Fibroblast of the aortic adventitia (primary cell): ENCODE measurements around the gene PATZ1. TPM values are rescaled to one million over a fixed set of nuclear protein-coding genes. Genes with fewer than 3 reads are reported as not detected.

Experiments used
- DNase-seq: peaks from one replicate; pipeline ENCODE4 v3.0.0-alpha.2; 2010; ENCODE audit warnings: low read depth
- H3K4me3 ChIP-seq: 2 replicates; pipeline ENCODE4 v1.5.1; 2011; ENCODE audit warnings: low read depth, mild to moderate bottlenecking, control low read depth, low read length, moderate library complexity
- total RNA-seq: library from RNA; depleted of rRNA; stranded (reverse); fragments of >200 nt; gene quantifications from 2 replicates; pipeline ENCODE4 v1.2.3, GENCODE V29; 2012; ENCODE audit warnings: low replicate concordance
- TF ChIP-seq, protein P1 (sequence below): IDR thresholded peaks from 2 replicates; pipeline ENCODE4 v1.5.1; 2011; ENCODE audit warnings: mild to moderate bottlenecking, low read length, control low read depth, inconsistent platforms; ENCODE audit not compliant: insufficient read depth

PATZ1 gene
- total RNA-seq, 1 donor = 14.3 TPM

DNA sequence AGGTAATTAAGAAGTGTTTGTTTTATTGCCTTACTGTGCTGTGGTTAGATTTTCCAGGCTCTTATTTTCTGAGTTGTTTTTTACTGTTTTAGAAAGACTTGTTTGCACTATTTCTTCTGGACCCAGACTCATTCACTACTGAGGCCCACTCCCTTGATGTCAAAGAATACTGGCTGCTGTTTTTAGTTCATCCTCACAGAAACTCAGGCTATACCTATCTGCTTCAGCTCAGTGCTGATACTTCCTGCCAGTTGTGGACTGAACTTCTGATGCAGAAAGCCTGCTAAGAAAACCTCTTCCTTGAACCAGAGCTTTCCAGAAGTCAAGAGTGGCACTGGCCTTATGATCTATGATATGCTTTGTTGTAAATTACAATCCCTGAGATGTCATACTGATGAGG lies 38.0 kb downstream of the PATZ1 start:
- H3K4me3 ChIP-seq = no peak overlapping the region
- TF ChIP-seq, protein P1, sequence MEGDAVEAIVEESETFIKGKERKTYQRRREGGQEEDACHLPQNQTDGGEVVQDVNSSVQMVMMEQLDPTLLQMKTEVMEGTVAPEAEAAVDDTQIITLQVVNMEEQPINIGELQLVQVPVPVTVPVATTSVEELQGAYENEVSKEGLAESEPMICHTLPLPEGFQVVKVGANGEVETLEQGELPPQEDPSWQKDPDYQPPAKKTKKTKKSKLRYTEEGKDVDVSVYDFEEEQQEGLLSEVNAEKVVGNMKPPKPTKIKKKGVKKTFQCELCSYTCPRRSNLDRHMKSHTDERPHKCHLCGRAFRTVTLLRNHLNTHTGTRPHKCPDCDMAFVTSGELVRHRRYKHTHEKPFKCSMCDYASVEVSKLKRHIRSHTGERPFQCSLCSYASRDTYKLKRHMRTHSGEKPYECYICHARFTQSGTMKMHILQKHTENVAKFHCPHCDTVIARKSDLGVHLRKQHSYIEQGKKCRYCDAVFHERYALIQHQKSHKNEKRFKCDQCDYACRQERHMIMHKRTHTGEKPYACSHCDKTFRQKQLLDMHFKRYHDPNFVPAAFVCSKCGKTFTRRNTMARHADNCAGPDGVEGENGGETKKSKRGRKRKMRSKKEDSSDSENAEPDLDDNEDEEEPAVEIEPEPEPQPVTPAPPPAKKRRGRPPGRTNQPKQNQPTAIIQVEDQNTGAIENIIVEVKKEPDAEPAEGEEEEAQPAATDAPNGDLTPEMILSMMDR = no peak
- DNase-seq = no peak

DNA sequence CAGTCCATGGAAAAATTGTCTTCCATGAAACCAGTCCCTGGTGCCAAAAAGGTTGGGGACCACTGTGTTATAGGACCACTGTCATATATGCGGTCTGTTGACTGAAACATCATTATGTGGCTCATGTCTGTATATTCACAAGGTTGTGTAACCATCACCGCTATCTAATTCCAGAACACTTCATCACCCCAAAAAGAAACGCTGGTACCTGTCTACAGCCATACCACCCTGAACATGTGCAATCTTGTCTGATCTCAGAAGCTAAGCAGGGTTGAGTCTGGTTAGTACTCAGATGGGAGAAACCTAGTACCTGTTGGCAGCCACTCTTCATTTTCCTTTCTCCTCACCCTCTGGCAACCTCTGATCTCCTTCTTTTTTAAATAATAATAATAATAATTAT lies 41.0 kb downstream of the PATZ1 start:
- no peak for DNase-seq
- TF ChIP-seq, protein P1 = no peak
- H3K4me3 ChIP-seq = no peak overlapping the region

DNA sequence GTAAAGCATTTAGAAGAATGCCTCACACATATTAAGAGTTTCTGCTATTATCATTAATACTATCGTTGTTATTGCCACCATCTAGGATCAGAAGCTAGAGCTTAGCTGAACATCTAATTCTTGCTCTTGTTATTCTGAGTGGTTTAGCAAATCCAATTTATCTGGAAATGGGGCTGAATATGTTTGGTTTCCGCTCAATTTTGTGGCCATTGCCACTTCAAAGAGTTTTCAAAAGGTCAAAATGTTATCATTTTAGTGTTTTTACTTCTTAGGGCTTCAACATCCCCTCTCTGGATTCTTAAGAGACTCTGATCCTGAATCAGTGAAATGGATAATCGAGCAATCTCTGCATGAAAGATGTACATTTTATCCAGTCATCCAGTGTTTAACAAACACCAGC lies 43.6 kb downstream of the PATZ1 start:
- H3K4me3 ChIP-seq = no peak overlapping the region
- TF ChIP-seq, protein P1 = no peak
- no peak for DNase-seq

DNA sequence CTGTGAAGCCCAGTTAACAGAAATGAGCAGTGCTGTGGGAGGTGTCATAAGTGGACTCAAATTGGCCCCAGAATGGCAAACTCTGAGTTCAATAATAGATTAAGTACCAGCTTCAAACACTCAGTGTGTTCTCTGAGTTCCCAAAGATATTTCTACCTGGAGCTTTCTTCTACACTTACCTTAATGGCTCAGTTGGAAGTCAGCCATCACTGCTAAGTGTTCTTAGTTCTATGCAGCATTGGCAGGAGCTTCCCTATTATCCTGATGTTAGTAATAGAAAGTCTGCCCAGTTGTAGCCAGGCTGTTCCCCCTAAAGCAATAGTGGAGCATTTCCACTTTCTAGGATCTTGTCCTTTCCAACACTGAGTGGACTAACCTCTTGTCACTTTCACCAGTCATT lies 44.1 kb downstream of the PATZ1 start:
- TF ChIP-seq, protein P1 = no peak
- H3K4me3 ChIP-seq = no peak overlapping the region
- DNase-seq = no peak

DNA sequence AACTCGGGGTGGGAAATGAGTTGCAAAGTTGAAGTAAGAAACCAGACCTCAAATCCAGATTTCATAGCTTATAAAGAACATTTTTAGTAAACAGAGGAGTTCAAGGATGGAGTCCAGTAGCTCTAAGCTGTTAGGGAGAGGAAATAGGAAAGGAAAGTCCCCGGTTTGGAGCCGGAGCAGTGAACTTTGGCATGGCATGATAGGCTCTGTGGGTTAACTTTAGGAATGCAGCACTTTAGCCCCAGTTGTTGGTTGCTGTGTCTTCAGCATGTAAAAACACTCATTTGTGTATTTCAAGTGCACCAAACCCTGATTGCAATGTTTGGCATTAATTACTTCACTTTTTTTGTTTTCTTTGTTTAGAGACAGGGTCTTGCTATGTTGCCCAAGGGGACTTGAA lies 45.2 kb downstream of the PATZ1 start:
- TF ChIP-seq, protein P1 = no peak
- no peak overlapping the region for H3K4me3 ChIP-seq
- no peak for DNase-seq

DNA sequence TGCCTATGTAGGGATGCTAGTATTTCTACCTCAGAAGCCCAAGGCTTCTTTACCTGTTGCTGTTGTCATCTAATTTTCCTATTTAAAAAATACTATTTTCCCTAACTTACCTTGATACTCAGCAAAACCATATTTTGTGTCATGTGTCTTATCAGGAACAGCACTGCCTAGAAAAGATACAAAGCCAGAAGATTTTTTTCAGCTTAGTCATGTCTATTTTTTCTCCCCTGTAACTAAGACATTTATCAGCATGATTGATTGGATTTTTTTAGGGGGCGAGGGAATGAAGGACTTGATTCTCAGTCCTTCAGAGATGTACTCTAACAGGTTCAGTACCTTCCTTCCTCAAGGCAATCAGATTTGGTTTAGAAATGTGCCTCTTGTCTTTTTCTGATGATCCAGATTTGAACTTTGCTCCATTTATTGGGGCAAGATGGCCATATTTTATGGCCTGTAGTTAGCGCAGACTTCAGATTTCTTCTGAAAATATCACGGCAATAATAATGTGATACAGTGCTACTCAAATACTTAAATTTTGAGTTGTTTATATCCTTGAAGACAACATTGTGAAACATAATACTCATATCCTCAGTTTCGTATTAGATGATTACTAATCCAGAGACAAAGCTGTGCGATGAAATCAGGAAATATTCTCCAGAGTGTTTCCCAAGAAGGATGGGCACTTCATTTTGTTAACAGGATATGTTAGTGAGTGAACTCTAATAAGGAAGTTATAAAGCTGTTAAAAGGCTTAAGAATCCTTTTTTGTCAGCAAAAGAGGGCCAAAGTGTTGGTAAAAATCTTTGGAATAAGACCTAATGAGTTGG lies 50.1 kb downstream of the PATZ1 start:
- H3K4me3 ChIP-seq = no peak overlapping the region
- TF ChIP-seq, protein P1 = no peak
- DNase-seq = peak; percentile 63

DNA sequence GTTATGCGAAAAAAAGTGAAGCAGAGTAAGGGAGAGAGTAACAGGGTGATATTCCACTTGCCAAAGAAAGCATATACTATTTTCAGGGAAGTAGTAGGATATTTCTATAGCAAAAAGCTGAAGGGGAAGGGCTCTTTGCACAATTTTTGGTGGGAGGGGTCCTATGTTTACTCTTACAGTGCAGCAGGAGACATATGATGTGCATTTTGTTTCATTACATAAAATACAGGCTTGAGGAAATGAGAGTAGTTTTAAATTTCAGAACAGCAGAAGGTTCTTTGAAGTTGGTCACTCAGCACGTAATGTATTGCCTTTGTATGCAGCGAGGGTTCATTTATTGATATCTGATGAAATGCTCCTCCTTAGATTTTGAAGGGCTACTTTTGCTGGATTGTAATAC lies 50.8 kb downstream of the PATZ1 start:
- TF ChIP-seq, protein P1 = no peak
- no peak for DNase-seq

More for the DNA sequence above, 50.8 kb downstream of the PATZ1 start:
- H3K4me3 ChIP-seq = no peak overlapping the region
